SIG-M5 treated with dmso at 0.1 percent for 504 hours (cell line): ENCODE results near the gene NCR3LG1.

Experiments used
- DNase-seq: peaks from one replicate; lab custom pipeline; 2025; ENCODE audit not compliant: unreplicated experiment; lab: John Stamatoyannopoulos, UW

Gene NCR3LG1

GRCh38 chr11:17369684-17370243 lies 18.2 kb downstream of the NCR3LG1 start:
- DNase-seq: no peak

GRCh38 chr11:17371614-17372013 lies 20.0 kb downstream of the NCR3LG1 start:
- no peak for DNase-seq

- no peak for DNase-seq
These were observed 23.9 kb downstream of the NCR3LG1 start for GRCh38 chr11:17375547-17375946.

GRCh38 chr11:17376493-17376892 lies 24.9 kb downstream of the NCR3LG1 start:
- no peak for DNase-seq

- DNase-seq: no peak
These were observed 27.1 kb downstream of the NCR3LG1 start for GRCh38 chr11:17378655-17379054.

GRCh38 chr11:17379383-17380180 lies 28.0 kb downstream of the NCR3LG1 start:
- no peak for DNase-seq

GRCh38 chr11:17381156-17381555 lies 29.6 kb downstream of the NCR3LG1 start:
- DNase-seq: no peak

GRCh38 chr11:17382046-17382728 lies 30.6 kb downstream of the NCR3LG1 start:
- DNase-seq: no peak

- DNase-seq: peak; percentile 71
These were observed 31.9 kb downstream of the NCR3LG1 start for GRCh38 chr11:17383461-17383860.

GRCh38 chr11:17384002-17384511 lies 32.5 kb downstream of the NCR3LG1 start:
- peak; percentile 59 for DNase-seq

- no peak for DNase-seq
These were observed 33.9 kb downstream of the NCR3LG1 start for GRCh38 chr11:17385492-17385891.

- DNase-seq: no peak
These were observed 34.3 kb downstream of the NCR3LG1 start for GRCh38 chr11:17385926-17386325.

GRCh38 chr11:17386331-17387084 lies 34.9 kb downstream of the NCR3LG1 start:
- DNase-seq: peak; percentile 74

- no peak for DNase-seq
These were observed 35.7 kb downstream of the NCR3LG1 start for GRCh38 chr11:17387254-17387653.

- no peak for DNase-seq
These were observed 36.2 kb downstream of the NCR3LG1 start for GRCh38 chr11:17387811-17388210.

GRCh38 chr11:17388609-17389210 lies 37.1 kb downstream of the NCR3LG1 start, which contains the start of gene KCNJ11:
TSS of gene KCNJ11 (minus strand) at chr11:17388659. CDS start at chr11:17388091, 568 bp downstream.
- DNase-seq: peak; percentile 4

GRCh38 chr11:17389211-17389956 lies 37.8 kb downstream of the NCR3LG1 start:
- peak; percentile 68 for DNase-seq

- DNase-seq: no peak
These were observed 38.5 kb downstream of the NCR3LG1 start for GRCh38 chr11:17389957-17390649.
